Ishikawa (cell line): Measurements from ENCODE around the gene PLA2G6.

Source experiments
- CEBPB ChIP-seq: IDR thresholded peaks from 2 replicates; pipeline ENCODE4 v1.6.1; 2012
- CREB1 ChIP-seq: IDR thresholded peaks from 2 replicates; pipeline ENCODE4 v1.6.1; 2012; ENCODE audit warnings: low read depth
- EGR1 ChIP-seq: IDR thresholded peaks from 2 replicates; pipeline ENCODE4 v1.6.1; 2012
- EP300 ChIP-seq: IDR thresholded peaks from 2 replicates; pipeline ENCODE4 v1.6.1; 2012; ENCODE audit warnings: borderline replicate concordance
- FOXM1 ChIP-seq: IDR thresholded peaks from 2 replicates; pipeline ENCODE4 v1.6.1; 2012; ENCODE audit warnings: low read depth, borderline replicate concordance
- NFIC ChIP-seq: IDR thresholded peaks from 2 replicates; pipeline ENCODE4 v1.6.1; 2012
- RAD21 ChIP-seq: IDR thresholded peaks from 2 replicates; pipeline ENCODE4 v1.6.1; 2012; ENCODE audit warnings: low read depth
- TAF1 ChIP-seq: IDR thresholded peaks from 2 replicates; pipeline ENCODE4 v1.6.1; 2012; ENCODE audit warnings: low read depth, mild to moderate bottlenecking
- TCF12 ChIP-seq: IDR thresholded peaks from 2 replicates; pipeline ENCODE4 v1.6.1; 2012; ENCODE audit warnings: low read depth
- TEAD4 ChIP-seq: IDR thresholded peaks from 2 replicates; pipeline ENCODE4 v1.6.1; 2012
- YY1 ChIP-seq: IDR thresholded peaks from 2 replicates; pipeline ENCODE4 v1.6.1; 2012; ENCODE audit warnings: low read depth
- ZBTB7A ChIP-seq: IDR thresholded peaks from 2 replicates; pipeline ENCODE4 v1.6.1; 2012; ENCODE audit warnings: low read depth
- TF ChIP-seq, protein P1 (sequence below): IDR thresholded peaks from 2 replicates; pipeline ENCODE4 v1.6.1; 2012; ENCODE audit warnings: low read depth, mild to moderate bottlenecking
- TF ChIP-seq, protein P2 (sequence below): IDR thresholded peaks from 2 replicates; pipeline ENCODE4 v1.6.1; 2012
- TF ChIP-seq, protein P3 (sequence below): IDR thresholded peaks from 2 replicates; pipeline ENCODE4 v1.6.1; 2012

The PLA2G6 gene

DNA sequence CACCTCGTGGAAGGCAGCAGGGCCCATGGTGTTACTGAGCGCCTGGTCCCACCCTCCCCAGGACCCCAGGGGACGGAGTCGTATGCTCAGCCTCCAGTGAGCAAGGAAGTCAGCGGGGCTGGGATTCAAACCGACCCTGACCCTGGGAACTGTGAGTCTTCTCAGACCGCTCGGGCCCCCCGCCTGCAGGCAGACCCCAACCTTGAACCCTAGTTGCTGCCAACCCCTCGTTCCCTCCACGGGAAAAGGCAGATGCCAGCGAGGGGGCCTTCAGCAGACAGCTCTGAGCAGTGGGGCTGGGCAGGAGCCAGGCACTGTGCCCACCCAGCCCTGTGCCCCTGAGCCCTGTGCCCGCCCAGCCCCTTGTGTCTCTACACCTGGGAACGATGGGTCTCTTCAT is 104.0 kb downstream of the PLA2G6 start:
- TF ChIP-seq EGR1 (no peak), FOXM1 (no peak), CEBPB (no peak)

GRCh38 chr22:38077096-38077495 is 104.5 kb downstream of the PLA2G6 start:
- TF ChIP-seq YY1, result no peak
- TF ChIP-seq CEBPB, result no peak
- TF ChIP-seq, protein P1, sequence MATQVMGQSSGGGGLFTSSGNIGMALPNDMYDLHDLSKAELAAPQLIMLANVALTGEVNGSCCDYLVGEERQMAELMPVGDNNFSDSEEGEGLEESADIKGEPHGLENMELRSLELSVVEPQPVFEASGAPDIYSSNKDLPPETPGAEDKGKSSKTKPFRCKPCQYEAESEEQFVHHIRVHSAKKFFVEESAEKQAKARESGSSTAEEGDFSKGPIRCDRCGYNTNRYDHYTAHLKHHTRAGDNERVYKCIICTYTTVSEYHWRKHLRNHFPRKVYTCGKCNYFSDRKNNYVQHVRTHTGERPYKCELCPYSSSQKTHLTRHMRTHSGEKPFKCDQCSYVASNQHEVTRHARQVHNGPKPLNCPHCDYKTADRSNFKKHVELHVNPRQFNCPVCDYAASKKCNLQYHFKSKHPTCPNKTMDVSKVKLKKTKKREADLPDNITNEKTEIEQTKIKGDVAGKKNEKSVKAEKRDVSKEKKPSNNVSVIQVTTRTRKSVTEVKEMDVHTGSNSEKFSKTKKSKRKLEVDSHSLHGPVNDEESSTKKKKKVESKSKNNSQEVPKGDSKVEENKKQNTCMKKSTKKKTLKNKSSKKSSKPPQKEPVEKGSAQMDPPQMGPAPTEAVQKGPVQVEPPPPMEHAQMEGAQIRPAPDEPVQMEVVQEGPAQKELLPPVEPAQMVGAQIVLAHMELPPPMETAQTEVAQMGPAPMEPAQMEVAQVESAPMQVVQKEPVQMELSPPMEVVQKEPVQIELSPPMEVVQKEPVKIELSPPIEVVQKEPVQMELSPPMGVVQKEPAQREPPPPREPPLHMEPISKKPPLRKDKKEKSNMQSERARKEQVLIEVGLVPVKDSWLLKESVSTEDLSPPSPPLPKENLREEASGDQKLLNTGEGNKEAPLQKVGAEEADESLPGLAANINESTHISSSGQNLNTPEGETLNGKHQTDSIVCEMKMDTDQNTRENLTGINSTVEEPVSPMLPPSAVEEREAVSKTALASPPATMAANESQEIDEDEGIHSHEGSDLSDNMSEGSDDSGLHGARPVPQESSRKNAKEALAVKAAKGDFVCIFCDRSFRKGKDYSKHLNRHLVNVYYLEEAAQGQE, result no peak
- no peak for TF ChIP-seq NFIC
- TF ChIP-seq ZBTB7A, result no peak
- no peak for TF ChIP-seq TAF1
- TF ChIP-seq, protein P2, sequence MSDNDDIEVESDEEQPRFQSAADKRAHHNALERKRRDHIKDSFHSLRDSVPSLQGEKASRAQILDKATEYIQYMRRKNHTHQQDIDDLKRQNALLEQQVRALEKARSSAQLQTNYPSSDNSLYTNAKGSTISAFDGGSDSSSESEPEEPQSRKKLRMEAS, result no peak
- no peak for TF ChIP-seq FOXM1
- TF ChIP-seq CREB1, result no peak
- no peak for TF ChIP-seq TEAD4
- TF ChIP-seq, protein P3, sequence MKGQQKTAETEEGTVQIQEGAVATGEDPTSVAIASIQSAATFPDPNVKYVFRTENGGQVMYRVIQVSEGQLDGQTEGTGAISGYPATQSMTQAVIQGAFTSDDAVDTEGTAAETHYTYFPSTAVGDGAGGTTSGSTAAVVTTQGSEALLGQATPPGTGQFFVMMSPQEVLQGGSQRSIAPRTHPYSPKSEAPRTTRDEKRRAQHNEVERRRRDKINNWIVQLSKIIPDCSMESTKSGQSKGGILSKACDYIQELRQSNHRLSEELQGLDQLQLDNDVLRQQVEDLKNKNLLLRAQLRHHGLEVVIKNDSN, result no peak
- no peak for TF ChIP-seq EP300
- TF ChIP-seq TCF12, result no peak
- no peak for TF ChIP-seq RAD21
- TF ChIP-seq EGR1, result no peak

DNA sequence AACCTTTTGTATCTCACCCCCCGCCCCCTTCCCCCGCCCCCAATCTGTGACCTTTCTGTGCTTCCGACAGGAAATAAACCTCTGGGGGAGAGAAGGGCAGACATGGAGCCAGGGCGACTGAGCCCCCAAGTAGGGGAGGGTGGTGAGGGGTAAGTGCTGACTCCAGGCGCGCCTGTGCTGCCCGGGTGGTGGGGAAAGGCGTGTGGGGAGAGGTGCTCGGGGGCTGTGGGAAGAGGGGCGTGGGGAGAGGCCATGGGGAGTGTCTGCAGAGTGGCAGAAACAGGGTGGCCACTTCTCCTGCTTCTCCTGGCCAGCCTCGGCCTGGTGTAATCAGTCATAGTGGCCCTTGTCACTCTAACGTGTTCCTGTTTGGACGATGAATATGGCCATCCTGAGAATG is 105.7 kb downstream of the PLA2G6 start:
- TF ChIP-seq CREB1 (no peak), ZBTB7A (no peak), FOXM1 (no peak), TAF1 (no peak), NFIC (no peak), TEAD4 (no peak), TCF12 (no peak), EP300 (no peak), CEBPB (no peak), EGR1 (no peak), YY1 (no peak), RAD21 (no peak)
- TF ChIP-seq, protein P1, result no peak
- TF ChIP-seq, protein P2, result no peak
- TF ChIP-seq, protein P3, result no peak

GRCh38 chr22:38075105-38075825 is 106.4 kb downstream of the PLA2G6 start:
- TF ChIP-seq, protein P2, result no peak
- TF ChIP-seq YY1, result no peak
- TF ChIP-seq NFIC, result no peak
- TF ChIP-seq EP300, result no peak
- TF ChIP-seq FOXM1, result no peak
- TF ChIP-seq TEAD4, result no peak
- TF ChIP-seq EGR1, result no peak
- TF ChIP-seq TAF1, result no peak
- no peak for TF ChIP-seq TCF12
- no peak for TF ChIP-seq RAD21
- TF ChIP-seq CEBPB, result no peak
- TF ChIP-seq, protein P1, result no peak
- no peak for TF ChIP-seq ZBTB7A
- TF ChIP-seq, protein P3, result no peak
- no peak for TF ChIP-seq CREB1
